Stimulated activated CD8-positive, alpha-beta memory T cell treated with anti-CD3 and anti-CD28 coated beads, Interleukin-15, amount 100 ng/mL, for 4 hours (primary cell): Measurements from ENCODE around the gene ARHGEF4.
"Not testable (repeated sequence)": the region's sequence is repeated elsewhere in the genome, so short reads cannot be mapped to it uniquely, and the experiment has no call there.

ENCODE experiments used
- DNase-seq, 2 donors: peaks; one replicate each; pipeline ENCODE4 v3.0.0-alpha.2; 2020; ENCODE audit warnings: low read depth in 2 of 2

The ARHGEF4 gene

DNA sequence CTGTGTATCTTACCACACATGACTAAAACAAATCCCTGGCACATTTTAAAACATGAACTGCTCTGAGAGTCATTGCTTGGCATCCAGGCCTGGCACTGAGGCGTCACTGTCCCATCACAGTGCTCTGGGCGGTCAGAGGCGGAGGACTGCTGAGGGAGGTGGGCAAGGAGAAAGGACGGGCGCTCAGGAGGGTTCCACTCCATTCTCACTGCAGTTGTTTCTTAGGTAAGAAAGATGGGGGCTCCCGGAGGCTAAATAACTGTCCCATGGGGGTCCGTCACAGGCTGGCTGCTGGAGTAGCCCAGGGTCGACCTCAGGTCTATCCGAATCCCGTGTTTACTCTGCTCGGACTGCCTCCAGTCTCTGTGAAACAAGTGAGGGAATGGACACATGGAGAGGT, 139.0 kb downstream of the ARHGEF4 start:
- no peak for DNase-seq

DNA sequence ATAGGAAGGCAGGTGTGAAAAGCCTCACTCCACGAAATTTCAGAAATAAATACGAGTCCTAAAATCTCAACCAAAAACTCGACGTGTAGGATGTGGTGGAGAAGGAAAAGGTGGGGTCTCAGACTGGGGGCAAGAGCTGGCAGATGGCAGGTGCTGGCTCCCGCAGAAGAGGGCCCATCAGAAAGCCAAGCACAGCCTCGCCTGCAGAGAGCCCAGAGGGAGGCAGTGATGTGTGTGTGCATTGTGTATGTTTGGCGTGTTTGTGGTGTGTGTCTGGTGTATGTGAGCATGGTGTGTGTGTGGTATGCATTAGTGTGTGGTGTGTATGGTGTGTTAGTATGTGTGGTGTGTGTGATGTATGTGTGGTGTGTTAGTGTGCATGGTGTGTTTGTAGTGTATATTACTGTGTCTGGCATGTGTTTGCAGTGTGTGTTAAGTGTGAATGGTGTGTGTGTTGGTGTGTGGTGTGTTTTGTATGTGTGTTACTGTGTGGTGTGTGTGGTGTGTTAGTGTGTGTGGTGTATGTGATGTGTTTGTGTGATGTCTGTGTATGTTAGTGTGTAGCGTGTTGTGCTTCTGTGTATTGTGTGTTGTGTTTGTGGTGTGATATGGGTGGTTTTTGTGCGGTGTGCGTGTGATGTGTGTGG, 140.0 kb downstream of the ARHGEF4 start:
- DNase-seq: no peak

DNA sequence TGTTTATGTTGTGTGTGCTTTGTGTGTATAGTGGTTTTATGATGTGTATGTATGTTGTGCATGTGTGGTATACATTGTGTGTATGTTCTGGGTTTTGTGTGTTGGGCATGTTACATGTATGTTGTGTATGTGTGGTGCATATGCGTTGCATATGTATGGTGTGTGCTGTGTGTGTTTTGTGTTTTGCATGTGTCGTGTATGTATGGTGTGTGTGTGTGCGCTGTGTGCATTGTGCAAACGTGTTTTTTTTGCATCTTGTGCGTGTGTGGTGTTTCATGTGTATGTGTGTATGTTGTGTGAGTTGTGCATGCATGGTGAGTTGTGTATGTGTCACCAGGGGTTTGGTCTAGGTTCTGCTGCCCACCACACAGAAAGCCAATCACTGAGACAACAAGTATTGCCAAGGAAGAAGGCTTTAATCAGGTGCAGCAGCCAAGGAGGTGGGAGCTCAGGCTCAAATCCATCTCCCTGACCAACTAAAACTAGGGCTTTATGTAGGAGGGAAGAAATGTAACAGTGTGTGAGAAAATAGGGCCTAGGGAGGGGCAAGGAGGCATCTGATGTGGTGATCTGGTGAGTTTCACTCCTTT, 140.8 kb downstream of the ARHGEF4 start:
- DNase-seq: no peak

DNA sequence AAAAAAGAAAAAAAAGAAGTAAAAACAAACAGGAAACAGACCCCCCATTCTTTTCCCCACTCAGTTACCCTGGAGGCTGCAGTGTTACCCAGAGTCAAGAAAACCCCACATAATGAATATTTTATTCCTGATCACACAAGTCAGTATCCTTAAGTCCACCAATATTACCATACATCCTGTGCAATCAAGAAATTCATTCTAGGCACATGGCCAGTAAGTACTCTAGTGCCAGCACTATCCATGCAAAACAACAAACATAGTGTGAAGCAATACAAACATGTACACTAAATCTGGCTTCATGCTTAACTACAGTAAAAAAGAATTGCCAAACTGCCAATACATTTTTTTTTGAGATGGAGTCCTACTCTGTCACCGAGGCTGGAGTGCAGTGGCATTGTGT, 145.0 kb downstream of the ARHGEF4 start:
- DNase-seq: no peak

DNA sequence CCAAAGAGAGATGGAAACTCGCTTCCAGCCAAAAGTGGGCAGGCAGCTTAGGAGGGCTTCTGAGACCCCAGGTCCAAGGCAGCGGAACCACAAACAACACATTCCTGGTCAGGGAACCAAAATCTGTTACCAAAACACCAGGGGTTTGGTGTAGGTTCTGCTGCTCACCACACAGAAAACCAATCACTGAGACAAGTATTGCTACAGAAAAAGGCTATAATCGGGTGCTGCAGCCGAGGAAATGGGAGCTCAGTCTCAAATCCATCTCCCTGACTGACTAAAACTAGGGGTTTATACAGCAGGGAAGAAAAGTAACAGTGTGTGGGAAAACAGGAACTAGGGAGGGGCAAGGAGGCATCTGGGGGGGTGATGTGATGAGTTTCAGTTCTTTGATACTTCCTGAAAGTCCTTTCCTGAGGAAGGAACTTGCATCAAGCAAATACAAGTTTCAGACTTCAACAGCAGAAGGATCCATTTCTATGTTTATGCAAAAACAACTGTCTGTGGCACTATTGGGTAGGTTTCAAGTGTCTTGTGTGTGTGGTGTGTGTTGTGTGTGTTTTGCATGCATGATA, 148.6 kb downstream of the ARHGEF4 start:
- DNase-seq: no peak

DNA sequence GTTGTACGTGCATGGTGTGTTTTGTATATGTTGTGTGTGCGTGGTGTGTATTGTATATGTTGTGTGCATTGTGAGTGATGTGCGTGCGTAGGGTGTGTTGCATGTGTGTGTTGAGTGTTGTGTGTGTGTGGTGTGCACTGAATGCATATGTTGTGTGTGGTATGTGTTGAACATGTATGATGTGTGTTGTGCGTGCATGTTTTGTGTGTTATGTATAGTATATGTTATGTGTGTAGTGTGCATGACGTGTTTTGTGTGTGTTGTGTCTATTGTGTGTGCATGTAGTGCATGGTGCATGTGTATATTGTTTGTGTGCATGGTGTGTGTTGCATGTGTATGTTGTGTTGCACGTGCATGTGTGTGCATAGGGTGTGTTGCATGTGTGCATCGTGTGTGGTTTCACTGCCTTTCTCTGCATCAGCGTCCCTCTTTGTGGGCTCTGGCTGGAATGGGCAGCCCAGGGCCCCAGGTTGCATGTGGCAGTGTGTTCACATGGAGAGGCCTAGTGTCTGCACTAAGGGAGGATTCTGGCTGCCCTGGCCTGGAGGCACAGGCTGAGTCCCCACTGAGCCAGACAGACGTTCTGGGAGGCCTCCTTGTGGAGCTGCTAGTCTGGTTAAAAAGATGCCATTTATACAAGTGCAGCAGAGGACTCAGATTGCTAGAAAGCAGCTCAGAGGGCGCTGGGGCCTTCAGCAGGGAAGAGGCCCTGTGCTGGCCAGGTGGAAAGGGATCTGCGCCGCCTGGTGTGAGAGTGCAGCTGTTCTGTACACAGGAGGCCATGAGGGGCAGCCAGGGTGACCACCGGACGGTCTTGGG, 149.3 kb downstream of the ARHGEF4 start:
- DNase-seq: no peak

DNA sequence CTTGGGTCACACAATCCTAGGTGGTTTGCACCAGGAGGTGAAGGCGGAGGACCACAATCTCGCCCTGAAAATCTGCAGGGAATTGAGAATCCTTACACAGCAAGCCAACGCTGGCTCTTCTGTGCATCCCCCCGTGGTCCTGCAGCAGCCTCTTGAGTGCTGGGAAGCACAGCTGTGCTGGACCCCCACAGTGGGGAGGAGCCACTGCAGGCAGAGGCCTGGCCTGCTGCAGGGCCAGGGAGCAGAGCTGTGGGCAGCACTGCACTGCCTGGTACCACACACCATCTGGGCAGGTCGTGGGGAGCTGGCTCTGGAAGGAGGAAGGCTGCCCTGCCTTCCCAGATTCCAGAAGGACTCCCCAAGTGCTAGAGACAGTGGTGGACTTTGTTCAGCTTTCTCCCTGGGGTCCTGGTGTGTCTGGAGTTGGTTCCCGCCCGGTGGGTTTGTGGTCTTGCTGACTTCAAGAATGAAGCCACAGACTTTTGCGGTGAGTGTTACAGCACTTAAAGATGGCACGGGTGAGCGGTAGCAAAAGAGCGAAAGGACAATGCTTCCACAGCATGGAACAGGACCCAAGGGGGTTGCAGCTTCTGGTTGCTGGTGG, 150.3 kb downstream of the ARHGEF4 start:
- no peak for DNase-seq

DNA sequence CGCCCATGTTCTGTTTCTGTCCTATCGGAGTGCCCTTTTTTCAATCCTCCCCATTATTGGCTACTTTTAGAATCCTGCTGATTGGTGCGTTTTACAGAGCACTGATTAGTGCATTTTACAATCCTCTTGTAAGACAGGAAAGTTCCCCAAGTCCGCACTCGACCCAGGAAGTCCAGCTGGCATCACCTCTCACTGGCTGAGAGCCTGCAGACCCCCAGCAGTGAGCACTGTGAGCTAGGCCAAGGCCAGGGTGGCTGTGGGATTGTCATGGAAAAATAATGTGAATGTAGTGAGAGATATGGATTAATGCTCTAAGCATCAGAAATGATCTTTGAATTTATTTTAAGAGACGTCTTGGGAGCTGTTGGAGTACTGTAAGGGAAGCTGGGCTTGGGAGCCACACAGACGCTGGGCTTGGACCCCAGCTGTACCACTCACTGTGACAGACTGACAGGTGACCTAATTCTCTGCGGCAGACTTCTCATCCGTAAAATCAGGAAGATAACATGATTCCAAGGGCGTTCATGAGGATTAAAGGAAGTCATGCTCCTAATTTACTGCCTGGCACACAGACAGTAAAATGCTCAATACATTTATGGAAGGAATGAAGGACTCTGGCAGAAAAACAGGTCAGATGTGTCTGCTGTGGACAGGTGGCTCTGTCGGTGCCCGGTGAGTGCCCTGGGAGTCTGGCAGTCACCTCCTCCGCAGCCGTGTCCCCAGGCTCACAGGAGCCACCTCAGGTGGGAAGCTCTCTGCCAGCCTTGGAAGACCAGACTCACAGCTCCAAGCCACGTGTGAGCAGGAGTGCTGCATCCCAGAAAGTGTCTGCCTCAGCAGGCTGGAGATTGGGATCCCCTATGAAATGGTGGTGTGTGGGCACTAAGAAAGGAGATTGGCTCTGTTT, 151.1 kb downstream of the ARHGEF4 start:
- DNase-seq: no peak

DNA sequence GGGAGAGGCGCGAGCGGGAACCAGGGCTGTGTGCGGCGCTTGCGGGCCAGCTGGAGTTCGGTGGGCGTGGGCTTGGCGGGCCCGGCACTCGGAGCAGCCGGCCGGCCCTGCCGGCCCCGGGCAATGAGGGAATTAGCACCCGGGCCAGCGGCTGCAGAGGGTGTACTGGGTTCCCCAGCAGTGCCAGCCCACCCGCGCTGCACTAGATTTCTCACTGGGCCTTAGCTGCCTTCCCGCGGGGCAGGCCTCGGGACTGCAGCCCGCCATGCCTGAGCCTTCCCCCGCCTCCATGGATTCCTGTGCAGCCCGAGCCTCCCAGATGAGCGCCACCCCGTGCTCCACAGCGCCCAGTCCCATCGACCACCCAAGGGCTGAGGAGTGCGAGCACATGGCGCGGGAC, 154.7 kb downstream of the ARHGEF4 start:
- DNase-seq: not testable (repeated sequence)

DNA sequence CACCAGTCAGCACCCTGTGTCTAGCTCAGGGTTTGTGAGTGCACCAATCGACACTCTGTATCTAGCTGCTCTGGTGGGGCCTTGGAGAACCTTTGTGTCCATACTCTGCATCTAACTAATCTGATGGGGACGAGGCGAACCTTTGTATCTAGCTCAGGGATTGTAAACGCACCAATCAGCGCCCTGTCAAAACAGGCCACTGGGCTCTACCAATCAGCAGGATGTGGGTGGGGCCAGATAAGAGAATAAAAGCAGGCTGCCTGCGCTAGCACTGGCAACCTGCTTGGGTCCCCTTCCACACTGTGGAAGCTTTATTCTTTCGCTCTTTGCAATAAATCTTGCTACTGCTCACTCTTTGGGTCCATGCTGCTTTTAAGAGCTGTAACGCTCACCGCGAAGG, 155.3 kb downstream of the ARHGEF4 start:
- not testable (repeated sequence) for DNase-seq

DNA sequence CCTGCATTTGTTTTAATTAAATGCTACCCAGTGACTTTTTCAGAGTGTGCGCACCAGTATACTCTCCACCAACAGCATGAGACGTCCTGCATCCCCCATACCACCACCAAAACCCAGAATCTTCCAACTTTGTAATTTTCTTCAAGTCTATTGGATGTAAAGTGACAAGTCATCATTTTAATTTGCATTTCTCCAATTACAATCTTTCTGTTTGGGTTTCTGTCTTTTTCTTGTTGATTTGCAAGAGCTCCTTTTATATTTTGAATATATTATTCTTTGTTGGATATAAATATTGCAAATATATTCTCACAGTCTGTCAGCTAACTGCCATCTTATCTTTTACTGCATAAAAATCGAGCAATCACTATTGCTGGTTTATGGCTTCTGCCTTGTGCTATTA, 160.0 kb downstream of the ARHGEF4 start:
- DNase-seq: no peak

DNA sequence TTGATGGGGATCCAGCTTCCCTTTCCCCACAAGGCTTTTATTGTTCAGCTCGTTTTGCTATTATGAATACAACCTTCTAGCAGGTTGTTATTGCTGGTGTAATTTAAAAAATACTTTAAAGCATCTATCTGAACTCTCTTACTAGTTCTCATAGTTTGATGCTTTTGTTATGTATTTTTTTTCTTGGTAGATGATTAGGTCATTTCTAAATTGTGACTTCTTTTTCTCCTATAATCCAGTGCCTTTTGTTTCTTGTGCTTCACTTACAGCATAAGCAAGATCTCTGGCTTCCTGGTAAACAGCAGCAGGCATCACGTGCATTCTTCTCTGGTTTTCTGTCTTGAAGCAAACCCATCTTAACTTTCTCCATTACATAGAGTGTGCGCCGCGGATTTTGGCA, 160.5 kb downstream of the ARHGEF4 start:
- no peak for DNase-seq

DNA sequence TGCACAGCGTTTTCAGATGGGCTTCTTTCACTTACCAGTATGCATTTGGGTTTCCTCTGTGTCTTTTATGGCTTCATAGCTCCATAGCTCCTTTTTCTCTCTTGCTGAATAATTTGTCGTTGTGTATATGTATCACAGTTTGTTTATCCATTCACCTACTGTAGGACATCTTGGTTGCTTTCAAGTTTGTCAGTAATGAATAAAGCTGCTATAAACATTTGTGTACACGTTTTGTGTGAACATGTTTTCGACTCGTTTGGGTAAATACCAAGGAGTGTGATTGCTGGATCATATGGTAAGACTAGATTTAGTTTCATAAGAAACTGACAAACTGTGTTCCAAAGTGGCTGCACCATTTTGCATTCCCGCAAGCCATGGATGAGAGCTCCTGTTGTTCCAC, 161.8 kb downstream of the ARHGEF4 start:
- no peak for DNase-seq

DNA sequence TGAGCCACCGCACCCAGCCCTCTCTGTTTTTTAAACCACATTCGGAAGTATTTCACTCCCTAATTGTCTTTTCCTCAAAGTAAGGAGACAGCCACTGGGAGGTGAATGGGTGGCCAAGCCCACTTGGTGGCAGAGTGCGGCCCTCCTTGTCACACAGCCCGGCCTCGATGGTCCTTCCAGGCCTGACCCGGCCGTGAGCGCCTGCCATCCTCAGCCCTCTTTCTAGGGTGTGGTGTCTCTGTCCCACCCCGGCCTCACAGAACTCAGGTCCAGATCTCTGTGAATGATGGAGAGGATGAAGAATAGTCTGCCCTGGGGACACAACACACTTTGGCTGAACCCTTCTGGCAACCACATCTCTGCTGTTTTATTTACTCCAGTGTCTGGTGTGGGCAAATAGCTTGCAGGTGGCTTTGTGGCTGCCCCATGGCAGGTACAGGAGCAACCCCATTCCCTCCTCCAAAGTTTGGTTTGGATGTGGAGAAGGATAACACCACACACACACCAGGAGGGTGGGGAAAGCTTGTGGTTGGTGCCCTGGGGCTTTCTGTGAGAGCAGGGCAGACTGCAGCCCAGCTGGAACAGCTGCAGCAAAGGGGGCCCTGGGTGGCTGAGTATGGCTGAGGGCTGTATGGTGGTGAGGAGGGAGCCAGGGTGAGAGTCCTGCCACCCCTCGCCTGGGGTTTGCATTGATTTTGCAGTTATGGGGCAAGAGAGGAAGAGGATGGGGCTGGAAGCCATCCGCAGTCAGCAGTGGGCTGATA, 167.9 kb downstream of the ARHGEF4 start:
- DNase-seq: no peak

DNA sequence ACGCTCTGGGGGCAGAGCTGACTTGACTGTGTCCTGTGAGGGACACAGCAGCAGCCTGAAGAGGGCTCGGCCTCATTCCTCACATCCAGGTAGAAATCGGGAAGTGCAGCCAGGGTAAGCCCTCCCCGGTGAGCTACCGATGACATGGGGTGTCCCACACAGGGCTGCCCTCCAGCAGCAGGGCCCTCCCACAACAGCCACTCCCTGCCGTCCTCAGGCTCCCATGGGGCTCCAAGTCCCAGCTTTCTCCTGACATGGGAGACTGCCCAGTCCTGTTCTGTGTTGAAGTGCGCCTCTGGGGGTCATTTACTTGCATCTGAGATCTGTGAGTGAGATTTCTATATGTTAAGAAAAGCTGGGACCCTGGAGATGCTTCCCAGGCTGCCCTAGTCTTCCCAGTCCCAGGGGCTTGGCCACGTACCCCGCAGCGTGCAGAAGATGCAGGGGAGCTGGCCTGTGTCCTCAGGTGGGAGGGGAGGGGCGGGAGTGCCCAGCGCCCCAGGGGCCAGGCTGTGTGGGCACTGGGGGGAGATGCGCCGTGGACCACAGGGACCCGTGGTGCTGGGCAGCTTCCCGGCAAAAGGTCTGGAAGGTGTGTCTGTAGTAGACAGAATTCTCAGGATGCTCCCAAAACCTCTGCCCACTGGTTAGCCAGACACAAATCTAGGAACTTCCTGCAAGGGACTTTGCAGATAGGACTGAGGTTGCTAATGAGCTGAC, 168.7 kb downstream of the ARHGEF4 start:
- DNase-seq: no peak

DNA sequence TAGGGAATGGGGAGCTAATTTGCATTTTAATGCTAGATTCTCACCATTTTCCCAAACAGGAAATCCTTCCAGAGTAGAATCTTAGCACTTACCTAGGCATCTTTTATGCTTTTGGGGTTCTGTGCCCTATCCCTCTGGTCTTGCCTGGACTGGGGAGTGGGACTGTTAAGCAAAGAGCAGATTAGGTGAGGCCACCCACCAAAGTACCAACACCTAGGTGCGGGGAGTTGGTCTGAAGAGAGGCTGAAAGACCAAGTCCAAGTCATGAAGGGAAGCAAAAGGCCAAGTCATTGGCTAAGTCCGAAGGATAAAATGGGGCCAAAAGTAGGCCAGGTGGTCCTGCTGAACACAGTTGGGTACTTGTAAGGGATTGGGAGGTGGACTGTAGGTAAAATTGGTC, 169.8 kb downstream of the ARHGEF4 start:
- no peak for DNase-seq

DNA sequence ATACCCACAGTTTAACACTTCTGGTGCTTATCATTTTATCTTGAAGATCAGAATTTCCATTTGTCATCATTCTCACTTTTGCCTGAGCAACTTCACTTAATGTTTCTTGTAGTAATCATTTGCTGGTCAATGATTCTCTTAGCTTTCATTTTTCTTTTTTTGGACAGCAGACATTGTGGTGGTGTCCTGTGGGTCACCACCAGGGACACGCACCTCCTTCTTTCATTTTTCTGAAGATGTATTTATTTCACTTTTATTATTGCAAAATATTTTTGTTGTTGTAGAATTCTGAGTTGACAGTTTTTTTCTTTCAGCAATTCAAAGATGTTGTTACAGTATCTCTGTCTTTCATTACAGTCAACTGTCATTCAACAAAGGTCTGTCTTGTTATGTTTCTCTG, 172.3 kb downstream of the ARHGEF4 start:
- DNase-seq: no peak

DNA sequence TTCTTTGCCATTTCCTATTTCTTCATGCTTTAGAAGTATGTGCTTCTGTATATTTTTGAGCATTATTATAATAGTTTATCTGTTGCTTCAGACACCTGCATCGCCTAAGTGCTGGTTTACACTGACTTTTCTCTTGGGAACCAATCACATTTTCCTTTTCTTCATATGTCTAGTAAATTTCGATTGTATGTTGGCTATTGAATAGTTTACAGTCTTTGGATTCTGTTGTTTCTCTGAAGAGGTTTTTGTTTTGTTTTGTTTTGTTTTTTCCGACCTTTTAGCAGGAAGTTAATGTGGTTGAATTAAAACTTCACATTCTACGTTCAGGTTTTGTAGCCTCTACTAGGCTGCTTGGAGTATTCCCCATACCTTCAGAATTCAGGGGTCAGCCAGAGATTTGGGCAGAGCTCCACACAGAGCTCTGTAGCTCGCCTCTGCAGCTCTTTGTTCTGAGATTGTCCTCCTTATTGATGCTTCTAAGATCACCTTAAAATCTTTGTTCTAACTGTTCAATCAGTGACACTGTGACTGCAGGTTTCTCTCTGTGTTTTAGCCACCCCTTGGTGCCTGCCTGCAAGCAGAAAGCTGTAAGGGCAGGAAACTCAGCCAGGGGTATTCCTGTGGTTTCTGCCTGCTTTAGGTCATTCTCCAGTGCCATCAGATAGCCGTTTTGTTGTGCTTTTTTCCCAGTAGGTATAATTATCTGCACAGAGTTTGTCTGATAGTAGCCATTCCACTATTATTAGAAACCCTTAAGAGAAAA, 173.2 kb downstream of the ARHGEF4 start:
- DNase-seq: no peak

DNA sequence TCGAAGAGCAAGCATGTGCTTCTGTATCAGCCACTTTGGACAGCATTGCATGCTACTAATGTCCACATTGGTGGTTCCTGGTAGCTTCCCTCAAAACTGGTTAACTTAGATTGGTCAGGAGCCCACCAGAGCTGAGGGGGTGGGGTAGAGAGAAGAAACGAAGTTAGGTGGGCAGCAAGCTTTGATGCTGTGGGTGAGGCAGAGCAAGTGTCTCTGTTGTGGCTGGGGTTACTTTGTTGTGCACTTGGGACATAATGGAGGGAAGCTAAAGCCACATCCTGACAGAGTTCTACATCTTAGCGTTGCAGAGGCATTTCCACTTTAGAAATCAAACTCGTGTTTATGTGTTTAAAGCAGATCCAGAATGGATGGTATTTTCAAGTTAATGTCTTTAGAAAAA, 173.9 kb downstream of the ARHGEF4 start:
- no peak for DNase-seq
